Measurements from ENCODE around the gene CCL16. TPM values are rescaled to one million over a fixed set of nuclear protein-coding genes. Genes with fewer than 3 reads are reported as not detected.

Gene CCL16
- total and polyA plus RNA-seq, 2 experiments from 2014 or later: not detected

GRCh38 chr17:35927714-35928113, 53.6 kb downstream of the CCL16 start (continued):
- TF ChIP-seq ZNF462 (CRISPR knock-in tag; IDR thresholded peaks at IDR 0.05) (no peak), EZH2phosphoT487 (IDR thresholded peaks at IDR 0.05; ENCODE audit: unreplicated experiment) (no peak)

Other genes with a start within 250 kb of the CCL16 start
- 23.1 and 26.2 TPM in 2 replicates for gene RASL10B, start 249.9 kb downstream of the CCL16 start, total RNA-seq (2014; rRNA removed; shearing (Covaris generic))
- 6.2 and 7.1 TPM in 2 replicates for gene RASL10B, start 249.9 kb downstream of the CCL16 start, polyA plus RNA-seq (2016; fragmentation: Nextera tagmentation; extraction: Ambion mirVana)
- gene GAS2L2, start 228.3 kb downstream of the CCL16 start, total RNA-seq (2014; rRNA removed; shearing (Covaris generic)): not detected in 2 replicates
- gene GAS2L2, start 228.3 kb downstream of the CCL16 start, polyA plus RNA-seq (2016; fragmentation: Nextera tagmentation; extraction: Ambion mirVana): 0.06 TPM in 1 of 2 replicates, not detected in the other
- gene C17orf50, start 220.6 kb downstream of the CCL16 start, total RNA-seq (2014; rRNA removed; shearing (Covaris generic)): 1.6 TPM in 1 of 2 replicates, not detected in the other
- gene C17orf50, start 220.6 kb downstream of the CCL16 start, polyA plus RNA-seq (2016; fragmentation: Nextera tagmentation; extraction: Ambion mirVana): 0.37 and 0.74 TPM in 2 replicates
- not detected in 2 replicates for gene MMP28, start 185.9 kb downstream of the CCL16 start, total RNA-seq (2014; rRNA removed; shearing (Covaris generic))
- not detected in 2 replicates for gene MMP28, start 185.9 kb downstream of the CCL16 start, polyA plus RNA-seq (2016; fragmentation: Nextera tagmentation; extraction: Ambion mirVana)
- gene TAF15, start 172.0 kb downstream of the CCL16 start, total RNA-seq (2014; rRNA removed; shearing (Covaris generic)): 109 and 148 TPM in 2 replicates
- 28.2 and 33.8 TPM in 2 replicates for gene TAF15, start 172.0 kb downstream of the CCL16 start, polyA plus RNA-seq (2016; fragmentation: Nextera tagmentation; extraction: Ambion mirVana)
- gene HEATR9, start 112.6 kb downstream of the CCL16 start, total RNA-seq (2014; rRNA removed; shearing (Covaris generic)): not detected in 2 replicates
- not detected in 2 replicates for gene HEATR9, start 112.6 kb downstream of the CCL16 start, polyA plus RNA-seq (2016; fragmentation: Nextera tagmentation; extraction: Ambion mirVana)
- gene CCL5, start 101.1 kb downstream of the CCL16 start, total RNA-seq (2014; rRNA removed; shearing (Covaris generic)): not detected in 2 replicates
- not detected in 2 replicates for gene CCL5, start 101.1 kb downstream of the CCL16 start, polyA plus RNA-seq (2016; fragmentation: Nextera tagmentation; extraction: Ambion mirVana)
- 3.9 and 5.2 TPM in 2 replicates for gene RDM1, start 50.7 kb downstream of the CCL16 start, total RNA-seq (2014; rRNA removed; shearing (Covaris generic))
- gene RDM1, start 50.7 kb downstream of the CCL16 start, polyA plus RNA-seq (2016; fragmentation: Nextera tagmentation; extraction: Ambion mirVana): 7.3 and 8.8 TPM in 2 replicates
- not detected in 2 replicates for gene LYZL6, start 37.8 kb downstream of the CCL16 start, total RNA-seq (2014; rRNA removed; shearing (Covaris generic))
- not detected in 2 replicates for gene LYZL6, start 37.8 kb downstream of the CCL16 start, polyA plus RNA-seq (2016; fragmentation: Nextera tagmentation; extraction: Ambion mirVana)
- gene CCL14, start 5.2 kb upstream of the CCL16 start, total RNA-seq (2014; rRNA removed; shearing (Covaris generic)): not detected in 2 replicates
- not detected in 2 replicates for gene CCL14, start 5.2 kb upstream of the CCL16 start, polyA plus RNA-seq (2016; fragmentation: Nextera tagmentation; extraction: Ambion mirVana)
- not detected in 2 replicates for gene CCL15, start 20.1 kb upstream of the CCL16 start, total RNA-seq (2014; rRNA removed; shearing (Covaris generic))
- not detected in 2 replicates for gene CCL15, start 20.1 kb upstream of the CCL16 start, polyA plus RNA-seq (2016; fragmentation: Nextera tagmentation; extraction: Ambion mirVana)
- gene CCL23, start 36.5 kb upstream of the CCL16 start, total RNA-seq (2014; rRNA removed; shearing (Covaris generic)): not detected in 2 replicates
- not detected in 2 replicates for gene CCL23, start 36.5 kb upstream of the CCL16 start, polyA plus RNA-seq (2016; fragmentation: Nextera tagmentation; extraction: Ambion mirVana)
- not detected in 2 replicates for gene CCL18, start 82.8 kb upstream of the CCL16 start, total RNA-seq (2014; rRNA removed; shearing (Covaris generic))
- not detected in 2 replicates for gene CCL18, start 82.8 kb upstream of the CCL16 start, polyA plus RNA-seq (2016; fragmentation: Nextera tagmentation; extraction: Ambion mirVana)
- not detected in 2 replicates for gene CCL3, start 108.6 kb upstream of the CCL16 start, total RNA-seq (2014; rRNA removed; shearing (Covaris generic))
- gene CCL3, start 108.6 kb upstream of the CCL16 start, polyA plus RNA-seq (2016; fragmentation: Nextera tagmentation; extraction: Ambion mirVana): 0.40 TPM in 1 of 2 replicates, not detected in the other
- not detected in 2 replicates for gene CCL4, start 122.3 kb upstream of the CCL16 start, total RNA-seq (2014; rRNA removed; shearing (Covaris generic))
- not detected in 2 replicates for gene CCL4, start 122.3 kb upstream of the CCL16 start, polyA plus RNA-seq (2016; fragmentation: Nextera tagmentation; extraction: Ambion mirVana)
- 0.54 and 1.3 TPM in 2 replicates for gene TBC1D3B, start 195.1 kb upstream of the CCL16 start, total RNA-seq (2014; rRNA removed; shearing (Covaris generic))
- 0.80 and 0.95 TPM in 2 replicates for gene TBC1D3B, start 195.1 kb upstream of the CCL16 start, polyA plus RNA-seq (2016; fragmentation: Nextera tagmentation; extraction: Ambion mirVana)
- gene CCL3L1, start 215.3 kb upstream of the CCL16 start, total RNA-seq (2014; rRNA removed; shearing (Covaris generic)): not detected in 2 replicates
- 0.59 and 0.70 TPM in 2 replicates for gene CCL3L1, start 215.3 kb upstream of the CCL16 start, polyA plus RNA-seq (2016; fragmentation: Nextera tagmentation; extraction: Ambion mirVana)
- not detected in 2 replicates for gene CCL4L2, start 229.6 kb upstream of the CCL16 start, total RNA-seq (2014; rRNA removed; shearing (Covaris generic))
- not detected in 2 replicates for gene CCL4L2, start 229.6 kb upstream of the CCL16 start, polyA plus RNA-seq (2016; fragmentation: Nextera tagmentation; extraction: Ambion mirVana)